HEK293T (cell line): Measurements from ENCODE around the gene ZC3H12D.
"Not testable (repeated sequence)": the region's sequence is repeated elsewhere in the genome, so short reads cannot be mapped to it uniquely, and the experiment has no call there.

Source experiments
- ARNT ChIP-seq: fragments of 450-650 bp; IDR thresholded peaks from 2 replicates; pipeline ENCODE4 v1.6.1; 2017; ENCODE audit warnings: mild to moderate bottlenecking
- BHLHE40 ChIP-seq: fragments of 450-650 bp; IDR thresholded peaks from 2 replicates; pipeline ENCODE4 v1.6.1; 2016; ENCODE audit warnings: mild to moderate bottlenecking, moderate library complexity, borderline replicate concordance
- FOXA1 ChIP-seq: fragments of 450-650 bp; IDR thresholded peaks from 2 replicates; pipeline ENCODE4 v1.6.1; 2016; ENCODE audit warnings: mild to moderate bottlenecking
- FOXK2 ChIP-seq: fragments of 450-650 bp; IDR thresholded peaks from 2 replicates; pipeline ENCODE4 v1.6.1; 2016; ENCODE audit warnings: mild to moderate bottlenecking
- HDGF ChIP-seq: fragments of 450-650 bp; IDR thresholded peaks from 2 replicates; pipeline ENCODE4 v1.6.1; 2017; ENCODE audit warnings: antibody characterized with exemption, borderline replicate concordance
- L3MBTL2 ChIP-seq: fragments of 450-650 bp; conservative IDR thresholded peaks from 2 replicates; pipeline ENCODE4 v1.6.1; 2016; ENCODE audit warnings: mild to moderate bottlenecking
- LEF1 ChIP-seq: fragments of 450-650 bp; IDR thresholded peaks from 2 replicates; pipeline ENCODE4 v1.6.1; 2017; ENCODE audit warnings: mild to moderate bottlenecking, borderline replicate concordance
- SP1 ChIP-seq: fragments of 450-650 bp; IDR thresholded peaks from 2 replicates; pipeline ENCODE4 v1.6.1; 2017
- SUZ12 ChIP-seq: fragments of 450-650 bp; IDR thresholded peaks from 2 replicates; pipeline ENCODE4 v1.6.1; 2016; ENCODE audit warnings: mild to moderate bottlenecking
- TARDBP ChIP-seq: fragments of 450-650 bp; IDR thresholded peaks from 2 replicates; pipeline ENCODE4 v1.6.1; 2016
- ZNF384 ChIP-seq: fragments of 450-650 bp; IDR thresholded peaks from 2 replicates; pipeline ENCODE4 v1.6.1; 2016
- TF ChIP-seq, protein P1 (sequence below): fragments of 450-650 bp; IDR thresholded peaks from 2 replicates; pipeline ENCODE4 v1.6.1; 2016

DNA sequence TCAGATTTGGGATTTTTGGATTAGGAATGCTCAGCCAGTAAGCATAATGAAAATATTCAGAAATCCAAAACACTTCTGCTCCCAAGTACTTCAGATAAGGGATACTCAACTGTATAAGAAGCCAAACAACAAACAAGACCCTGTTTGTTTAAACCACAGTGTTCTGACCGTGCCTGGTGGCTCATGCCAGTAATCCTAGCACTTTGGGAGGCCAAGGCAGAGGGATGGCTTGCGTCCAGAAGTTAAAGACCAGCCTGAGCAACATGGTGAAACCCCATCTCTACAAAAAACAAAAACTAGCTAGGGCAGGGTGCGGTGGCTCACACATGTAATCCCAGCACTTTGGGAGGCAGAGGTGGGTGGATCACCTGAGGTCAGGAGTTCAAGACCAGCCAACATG lies 24.6 kb downstream of the ZC3H12D start:
- not testable (repeated sequence) for TF ChIP-seq FOXA1, SP1, BHLHE40, LEF1, SUZ12, L3MBTL2, ZNF384, TARDBP, FOXK2, ARNT, HDGF
- TF ChIP-seq, protein P1, sequence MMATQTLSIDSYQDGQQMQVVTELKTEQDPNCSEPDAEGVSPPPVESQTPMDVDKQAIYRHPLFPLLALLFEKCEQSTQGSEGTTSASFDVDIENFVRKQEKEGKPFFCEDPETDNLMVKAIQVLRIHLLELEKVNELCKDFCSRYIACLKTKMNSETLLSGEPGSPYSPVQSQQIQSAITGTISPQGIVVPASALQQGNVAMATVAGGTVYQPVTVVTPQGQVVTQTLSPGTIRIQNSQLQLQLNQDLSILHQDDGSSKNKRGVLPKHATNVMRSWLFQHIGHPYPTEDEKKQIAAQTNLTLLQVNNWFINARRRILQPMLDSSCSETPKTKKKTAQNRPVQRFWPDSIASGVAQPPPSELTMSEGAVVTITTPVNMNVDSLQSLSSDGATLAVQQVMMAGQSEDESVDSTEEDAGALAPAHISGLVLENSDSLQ, result not testable (repeated sequence)
